ENCODE results near the gene NHERF2. TPM values are rescaled to one million over a fixed set of nuclear protein-coding genes. Genes with fewer than 3 reads are reported as not detected.

The NHERF2 gene
- total RNA-seq, 2 experiments from 2014 or later: 1.9 to 2.0 TPM

- no peak for TF ChIP-seq CTCF (IDR thresholded peaks at IDR 0.05)
- H3K27ac Mint-ChIP-seq: no peak overlapping the region
- Histone ChIP-seq H3K4me1 (ENCODE audit: insufficient read depth, low read length) (no peaks in the 10 kb centered on the region), H3K27me3 (ENCODE audit: control insufficient read depth in 1 of 2, insufficient read depth in 2 of 2, low read length in 2 of 2) (no peaks in the 10 kb centered on the region), H3K27ac (ENCODE audit: low read depth in 1 of 2, low read length in 2 of 2) (no peak overlapping the region), H3K9me3 (ENCODE audit: control insufficient read depth in 1 of 2, insufficient read depth in 1 of 2, low read length in 2 of 2) (no peaks in the 10 kb centered on the region), H3K36me3 (ENCODE audit: insufficient read depth, low read length) (peaks cover 63% of the 10 kb centered on the region), H3K4me3 (ENCODE audit: low read length) (no peak overlapping the region)
- no peak overlapping the region for H3K4me3 Mint-ChIP-seq
- H3K27me3 Mint-ChIP-seq: no peaks in the 10 kb centered on the region
- peaks cover 49% of the 10 kb centered on the region for H3K36me3 Mint-ChIP-seq (ENCODE audit: low read depth)
- ATAC-seq (ENCODE audit: poor library complexity): no peak
- ChIA-PET CTCF (no interaction called here), POLR2A (no interaction called here)
- no peaks in the 10 kb centered on the region for H3K4me1 Mint-ChIP-seq (ENCODE audit: low read depth)
- no peaks in the 10 kb centered on the region for H3K9me3 Mint-ChIP-seq
- DNase-seq: no peak
- intact Hi-C loops (cut with DNase I, micrococcal nuclease): no loop called here
Observed at GRCh38 chr16:2071454-2072202, 44.9 kb downstream of the NHERF2 start.

GRCh38 chr16:2072926-2073325, 46.2 kb downstream of the NHERF2 start:
- Mint-ChIP-seq H3K36me3 (ENCODE audit: low read depth) (peaks cover 49% of the 10 kb centered on the region), H3K27me3 (no peaks in the 10 kb centered on the region), H3K4me1 (ENCODE audit: low read depth) (no peaks in the 10 kb centered on the region), H3K27ac (no peak overlapping the region), H3K4me3 (no peak overlapping the region), H3K9me3 (no peaks in the 10 kb centered on the region)
- H3K9me3 ChIP-seq (ENCODE audit: control insufficient read depth in 1 of 2, insufficient read depth in 1 of 2, low read length in 2 of 2): no peaks in the 10 kb centered on the region
- no peaks in the 10 kb centered on the region for H3K27me3 ChIP-seq (ENCODE audit: control insufficient read depth in 1 of 2, insufficient read depth in 2 of 2, low read length in 2 of 2)
- CTCF ChIA-PET: no interaction called here
- POLR2A ChIA-PET: no interaction called here
- intact Hi-C loops (cut with DNase I, micrococcal nuclease): no loop called here
- no peaks in the 10 kb centered on the region for H3K4me1 ChIP-seq (ENCODE audit: insufficient read depth, low read length)
- DNase-seq: no peak
- no peak overlapping the region for H3K4me3 ChIP-seq (ENCODE audit: low read length)
- TF ChIP-seq CTCF (IDR thresholded peaks at IDR 0.05): no peak
- peaks cover 66% of the 10 kb centered on the region for H3K36me3 ChIP-seq (ENCODE audit: insufficient read depth, low read length)
- ATAC-seq (ENCODE audit: poor library complexity): no peak
- H3K27ac ChIP-seq (ENCODE audit: low read depth in 1 of 2, low read length in 2 of 2): no peak overlapping the region

GRCh38 chr16:2074071-2074470, 47.4 kb downstream of the NHERF2 start:
- Histone ChIP-seq H3K36me3 (ENCODE audit: insufficient read depth, low read length) (peaks cover 62% of the 10 kb centered on the region), H3K4me3 (ENCODE audit: low read length) (no peak overlapping the region), H3K9me3 (ENCODE audit: control insufficient read depth in 1 of 2, insufficient read depth in 1 of 2, low read length in 2 of 2) (no peaks in the 10 kb centered on the region), H3K27me3 (ENCODE audit: control insufficient read depth in 1 of 2, insufficient read depth in 2 of 2, low read length in 2 of 2) (no peaks in the 10 kb centered on the region), H3K27ac (ENCODE audit: low read depth in 1 of 2, low read length in 2 of 2) (no peak overlapping the region), H3K4me1 (ENCODE audit: insufficient read depth, low read length) (no peaks in the 10 kb centered on the region)
- intact Hi-C loops (cut with DNase I, micrococcal nuclease): no loop called here
- TF ChIP-seq CTCF (IDR thresholded peaks at IDR 0.05): no peak
- Mint-ChIP-seq H3K36me3 (ENCODE audit: low read depth) (peaks cover 58% of the 10 kb centered on the region), H3K27me3 (no peaks in the 10 kb centered on the region), H3K9me3 (no peaks in the 10 kb centered on the region), H3K27ac (no peak overlapping the region), H3K4me3 (no peak overlapping the region), H3K4me1 (ENCODE audit: low read depth) (no peaks in the 10 kb centered on the region)
- CTCF ChIA-PET: no interaction called here
- ATAC-seq (ENCODE audit: poor library complexity) (no peak), DNase-seq (no peak)
- POLR2A ChIA-PET: no interaction called here

All from CD4-positive, alpha-beta T cell (primary cell).